Neuronal stem cell (in vitro differentiated cells): ENCODE results near the gene AGA.

Experiments used
- DNase-seq: peaks from one replicate; pipeline ENCODE4 v3.0.0-alpha.2; 2013; ENCODE audit warnings: low spot score
- H2AFZ ChIP-seq: one replicate; pipeline ENCODE4 v1.6.1; 2013; ENCODE audit warnings: mild to moderate bottlenecking, low read length, inconsistent platforms
- H2AK5ac ChIP-seq: 2 replicates; pipeline ENCODE4 v1.6.1; 2013; ENCODE audit warnings: low read depth, mild to moderate bottlenecking, inconsistent platforms, low read length, moderate library complexity, mixed read lengths
- H2BK120ac ChIP-seq: 2 replicates; pipeline ENCODE4 v1.6.1; 2013; ENCODE audit warnings: low read depth, mild to moderate bottlenecking, inconsistent platforms, low read length, moderate library complexity, mixed read lengths
- H2BK12ac ChIP-seq: one replicate; pipeline ENCODE4 v1.6.1; 2013; ENCODE audit warnings: low read length, inconsistent platforms
- H2BK15ac ChIP-seq: 2 replicates; pipeline ENCODE4 v1.6.1; 2013; ENCODE audit warnings: mild to moderate bottlenecking, low read length, inconsistent platforms, mixed read lengths
- H2BK5ac ChIP-seq: one replicate; pipeline ENCODE4 v1.6.1; 2013; ENCODE audit warnings: inconsistent platforms, mild to moderate bottlenecking, low read length, moderate library complexity
- H3K14ac ChIP-seq: one replicate; pipeline ENCODE4 v1.6.1; 2013; ENCODE audit warnings: low read length, inconsistent platforms
- H3K18ac ChIP-seq: 2 replicates; pipeline ENCODE4 v1.6.1; 2013; ENCODE audit warnings: low read length, inconsistent platforms
- H3K23ac ChIP-seq: 2 replicates; pipeline ENCODE4 v1.6.1; 2013; ENCODE audit warnings: low read depth, mild to moderate bottlenecking, mixed read lengths, low read length, inconsistent platforms; ENCODE audit not compliant: poor library complexity
- H3K27ac ChIP-seq: replicated peaks from 3 replicates; pipeline ENCODE4 v1.5.1; 2013; ENCODE audit warnings: low read length, inconsistent platforms
- H3K27me3 ChIP-seq, 3 experiments: 2 replicates each; pipeline ENCODE4 v1.6.1; 2013; ENCODE audit warnings: low read length in 3 of 3, mild to moderate bottlenecking in 2 of 3, inconsistent platforms in 1 of 3, low read depth in 1 of 3, mixed read lengths in 1 of 3, moderate library complexity in 1 of 3; ENCODE audit not compliant: control insufficient read depth in 3 of 3, insufficient read depth in 3 of 3
- H3K36me3 ChIP-seq, 2 donors: replicated peaks in 1 of 2; 2 replicates each; pipeline ENCODE4 v1.6.1; 2013; ENCODE audit warnings: low read length in 2 of 2; ENCODE audit not compliant: control insufficient read depth in 2 of 2, insufficient read depth in 2 of 2
- H3K4ac ChIP-seq: 2 replicates; pipeline ENCODE4 v1.6.1; 2013; ENCODE audit warnings: inconsistent platforms, mild to moderate bottlenecking, low read length, moderate library complexity
- H3K4me1 ChIP-seq, 2 donors: 1 replicate in 1 of 2; 2 replicates in 1 of 2; pipeline ENCODE4 v1.6.1; 2013; ENCODE audit warnings: low read length in 2 of 2, low read depth in 1 of 2; ENCODE audit not compliant: control insufficient read depth in 2 of 2, insufficient read depth in 1 of 2
- H3K4me2 ChIP-seq: one replicate; pipeline ENCODE4 v1.6.1; 2013; ENCODE audit warnings: mild to moderate bottlenecking, low read length, inconsistent platforms; ENCODE audit not compliant: insufficient read depth, poor library complexity, severe bottlenecking
- H3K4me3 ChIP-seq, 2 donors: 2 replicates each; pipeline ENCODE4 v1.5.1; 2013; ENCODE audit warnings: low read length in 2 of 2, mild to moderate bottlenecking in 2 of 2, inconsistent platforms in 1 of 2, moderate library complexity in 1 of 2
- H3K79me1 ChIP-seq: one replicate; pipeline ENCODE4 v1.6.1; 2013; ENCODE audit warnings: low read depth, mild to moderate bottlenecking, inconsistent platforms, low read length, moderate library complexity
- H3K9ac ChIP-seq: one replicate; pipeline ENCODE4 v1.6.1; 2013; ENCODE audit warnings: mild to moderate bottlenecking, low read depth, low read length, inconsistent platforms; ENCODE audit not compliant: poor library complexity
- H3K9me3 ChIP-seq, 2 donors: replicated peaks in 1 of 2; 2 replicates each; pipeline versions ENCODE3 to v1.6.1; 2013; ENCODE audit warnings: low read length in 2 of 2, mild to moderate bottlenecking in 2 of 2, inconsistent platforms in 1 of 2, low read depth in 1 of 2, mixed read lengths in 1 of 2, moderate library complexity in 1 of 2; ENCODE audit not compliant: control insufficient read depth in 2 of 2, insufficient read depth in 1 of 2
- H4K8ac ChIP-seq: one replicate; pipeline ENCODE4 v1.6.1; 2013; ENCODE audit warnings: low read depth, mild to moderate bottlenecking, inconsistent platforms, low read length, moderate library complexity
- H4K91ac ChIP-seq: one replicate; pipeline ENCODE4 v1.6.1; 2013; ENCODE audit warnings: low read length, low read depth, mild to moderate bottlenecking, inconsistent platforms; ENCODE audit not compliant: poor library complexity
- WGBS, 2 donors: extraction: QIAGEN DNeasy Blood & Tissue Kit; methylation state at CpG; one replicate each; pipeline ENCODE4 v1.1.7; 2013; ENCODE audit warnings: missing lambda C conversion rate in 2 of 2, mixed read lengths in 1 of 2; ENCODE audit not compliant: insufficient read length in 2 of 2, insufficient replicate concordance in 1 of 2; ENCODE audit errors: extremely low coverage in 2 of 2; 5-methylcytosine and 5-hydroxymethylcytosine counted together

The AGA gene

GRCh38 chr4:177487977-177488376 is 45.7 kb upstream of the AGA start:
- DNase-seq: no peak
- Histone ChIP-seq H3K9me3 (no peaks in the 10 kb centered on the region), H2AFZ (no peak overlapping the region), H3K79me1 (no peaks in the 10 kb centered on the region), H3K9ac (no peak overlapping the region), H3K23ac (no peak overlapping the region), H3K4me2 (no peak overlapping the region), H2BK5ac (no peak overlapping the region), H2BK12ac (no peak overlapping the region), H2BK120ac (no peak overlapping the region), H2AK5ac (no peak overlapping the region), H4K91ac (no peak overlapping the region), H4K8ac (no peak overlapping the region), H2BK15ac (no peak overlapping the region), H3K27ac (no peak overlapping the region), H3K4ac (no peak overlapping the region), H3K27me3 (no peaks in the 10 kb centered on the region), H3K18ac (no peak overlapping the region), H3K4me3 (no peak overlapping the region), H3K4me1 (peaks cover 0 to 3% of the 10 kb centered on the region in 2 donors), H3K14ac (no peak overlapping the region), H3K36me3 (no peaks in the 10 kb centered on the region)
- WGBS, 2 donors: no CpG with 5 or more reads among the region's 1 CpG

DNA sequence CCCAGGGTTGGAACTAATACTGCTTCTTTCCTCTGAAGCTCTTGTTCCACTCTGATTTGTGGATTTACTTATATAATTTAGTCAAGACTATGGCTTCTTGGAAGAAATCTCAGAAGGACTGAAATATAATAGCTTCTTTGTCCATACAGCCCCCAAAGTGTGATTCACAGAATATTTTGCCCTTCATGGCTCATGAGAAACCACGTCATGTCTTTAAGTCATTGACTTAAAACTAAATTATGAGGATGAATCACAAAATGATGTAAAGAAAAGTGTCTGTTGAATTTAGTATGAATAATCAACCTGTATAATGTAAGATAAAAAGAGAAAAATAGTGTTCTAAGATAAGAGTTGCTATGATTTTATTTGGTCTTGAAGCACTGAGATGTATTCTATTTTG is 43.3 kb upstream of the AGA start:
- no peak overlapping the region for H2BK5ac ChIP-seq
- no peaks in the 10 kb centered on the region for H3K36me3 ChIP-seq
- no peak overlapping the region for H3K9ac ChIP-seq
- H3K18ac ChIP-seq: no peak overlapping the region
- H2BK12ac ChIP-seq: no peak overlapping the region
- no peaks in the 10 kb centered on the region for H3K27me3 ChIP-seq
- H3K4me3 ChIP-seq: no peak overlapping the region
- no peak overlapping the region for H2BK15ac ChIP-seq
- no peak overlapping the region for H3K23ac ChIP-seq
- no peaks in the 10 kb centered on the region for H3K9me3 ChIP-seq
- no peak overlapping the region for H4K91ac ChIP-seq
- H2AK5ac ChIP-seq: no peak overlapping the region
- H3K4me1 ChIP-seq: peaks cover 0 to 3% of the 10 kb centered on the region in 2 donors
- H3K4me2 ChIP-seq: no peak overlapping the region
- H4K8ac ChIP-seq: no peak overlapping the region
- no peaks in the 10 kb centered on the region for H3K79me1 ChIP-seq
- no peak overlapping the region for H2BK120ac ChIP-seq
- DNase-seq: no peak
- no peak overlapping the region for H3K4ac ChIP-seq
- no peak overlapping the region for H2AFZ ChIP-seq
- H3K14ac ChIP-seq: no peak overlapping the region
- no CpG with 5 or more reads among the region's 1 CpG for WGBS, 2 donors
- H3K27ac ChIP-seq: no peak overlapping the region

- no peaks in the 10 kb centered on the region for H3K9me3 ChIP-seq
- H2BK12ac ChIP-seq: no peak overlapping the region
- no peak overlapping the region for H2AFZ ChIP-seq
- no peak overlapping the region for H3K9ac ChIP-seq
- H3K18ac ChIP-seq: no peak overlapping the region
- no CpG with 5 or more reads among the region's 1 CpG for WGBS, 2 donors
- H3K4ac ChIP-seq: no peak overlapping the region
- H2AK5ac ChIP-seq: no peak overlapping the region
- H3K4me2 ChIP-seq: no peak overlapping the region
- no peak overlapping the region for H3K27ac ChIP-seq
- no peak for DNase-seq
- no peak overlapping the region for H3K14ac ChIP-seq
- no peaks in the 10 kb centered on the region for H3K27me3 ChIP-seq
- no peak overlapping the region for H4K8ac ChIP-seq
- H3K4me3 ChIP-seq: no peak overlapping the region
- no peak overlapping the region for H4K91ac ChIP-seq
- H2BK15ac ChIP-seq: no peak overlapping the region
- no peaks in the 10 kb centered on the region for H3K79me1 ChIP-seq
- H2BK120ac ChIP-seq: no peak overlapping the region
- no peak overlapping the region for H2BK5ac ChIP-seq
- H3K4me1 ChIP-seq: peaks cover 0 to 3% of the 10 kb centered on the region in 2 donors
- H3K36me3 ChIP-seq: no peaks in the 10 kb centered on the region
- no peak overlapping the region for H3K23ac ChIP-seq
These were observed 42.4 kb upstream of the AGA start for GRCh38 chr4:177484613-177485021.

- H3K4me2 ChIP-seq: no peak overlapping the region
- no peak for DNase-seq
- no CpG with 5 or more reads among the region's 3 CpGs for WGBS, 2 donors
- H3K79me1 ChIP-seq: no peaks in the 10 kb centered on the region
- no peak overlapping the region for H2BK120ac ChIP-seq
- no peak overlapping the region for H3K14ac ChIP-seq
- H2BK15ac ChIP-seq: no peak overlapping the region
- H3K36me3 ChIP-seq: no peaks in the 10 kb centered on the region
- H3K27ac ChIP-seq: no peak overlapping the region
- no peak overlapping the region for H4K8ac ChIP-seq
- peaks cover 0 to 3% of the 10 kb centered on the region in 2 donors for H3K4me1 ChIP-seq
- H3K4me3 ChIP-seq: no peak overlapping the region
- no peak overlapping the region for H2BK12ac ChIP-seq
- H3K9ac ChIP-seq: no peak overlapping the region
- H3K27me3 ChIP-seq: no peaks in the 10 kb centered on the region
- H2BK5ac ChIP-seq: no peak overlapping the region
- H2AFZ ChIP-seq: peak overlapping the region; percentile 51
- no peak overlapping the region for H2AK5ac ChIP-seq
- H3K4ac ChIP-seq: no peak overlapping the region
- H3K23ac ChIP-seq: no peak overlapping the region
- no peak overlapping the region for H4K91ac ChIP-seq
- no peak overlapping the region for H3K18ac ChIP-seq
- no peaks in the 10 kb centered on the region for H3K9me3 ChIP-seq
These were observed 41.5 kb upstream of the AGA start for GRCh38 chr4:177483760-177484159.
